Sigmoid colon (tissue), 7 donors: Measurements from ENCODE around the gene AGBL1. TPM values are rescaled to one million over a fixed set of nuclear protein-coding genes. Genes with fewer than 3 reads are reported as not detected.

Source experiments
- DNase-seq: peaks from one replicate; pipeline ENCODE4 v3.0.0-alpha.2; 2019
- H3K27ac ChIP-seq, 4 donors: fragments of 200-600 bp; sonication (generic); one replicate each; pipeline ENCODE4 v1.5.1; 2016 to 2019; ENCODE audit warnings: mild to moderate bottlenecking in 1 of 4
- H3K27me3 ChIP-seq, 3 donors: fragments of 200-600 bp; sonication (generic); one replicate each; pipeline ENCODE4 v1.5.1; 2019; ENCODE audit warnings: mild to moderate bottlenecking in 1 of 3
- H3K36me3 ChIP-seq, 4 donors: fragments of 200-600 bp; sonication (generic); one replicate each; pipeline ENCODE4 v1.5.1; 2016 to 2019
- H3K4me1 ChIP-seq, 4 donors: fragments of 200-600 bp; sonication (generic); one replicate each; pipeline ENCODE4 v1.5.1; 2017 to 2019
- H3K4me3 ChIP-seq, 4 donors: fragments of 200-600 bp; sonication (generic); one replicate each; pipeline ENCODE4 v1.5.1; 2017 to 2019; ENCODE audit warnings: mild to moderate bottlenecking in 2 of 4, moderate library complexity in 1 of 4
- H3K9me3 ChIP-seq, 4 donors: fragments of 200-600 bp in 3 of 4; sonication (generic) in 3 of 4; one replicate each; pipeline versions ENCODE4 v1.5.1 to v1.6.1; 2013 to 2019
- EP300 ChIP-seq, 4 donors: sonication (generic); formaldehyde crosslinking; IDR thresholded peaks; one replicate each; pipeline ENCODE4 v1.6.1; 2017; ENCODE audit warnings: antibody characterized with exemption in 4 of 4
- POLR2A ChIP-seq, 2 donors: fragments of 450-650 bp; IDR thresholded peaks; one replicate each; pipeline ENCODE4 v1.6.1; 2016; ENCODE audit warnings: antibody characterized with exemption in 2 of 2, mild to moderate bottlenecking in 2 of 2, moderate library complexity in 2 of 2
- POLR2AphosphoS5 ChIP-seq, 4 donors: sonication (generic); formaldehyde crosslinking; IDR thresholded peaks; one replicate each; pipeline ENCODE4 v1.6.1; 2017; ENCODE audit warnings: antibody characterized with exemption in 4 of 4
- whole genome bisulfite sequencing, 2 donors: extraction: QIAGEN DNeasy Blood & Tissue Kit; methylation state at CpG; one replicate each; pipeline ENCODE4 v1.1.7; 2013; 5-methylcytosine and 5-hydroxymethylcytosine counted together
- intact Hi-C: fragments of 100-400 bp; cut with DNase I; formaldehyde crosslinking; loops from one replicate; pipeline ENCODE4 v1.15.1; 2023
- polyA plus RNA-seq, 3 donors: library from polyadenylated mRNA; stranded (reverse); fragments of 200-250 nt; gene quantifications; one replicate each; pipeline ENCODE4 v1.2.3, GENCODE V29; 2013
- total RNA-seq, 4 donors: library from RNA; depleted of rRNA; stranded (reverse); fragments of >200 nt; gene quantifications; one replicate each; pipeline ENCODE4 v1.1.0, GENCODE V29; 2016
- TF ChIP-seq, protein P1 (sequence below), 4 experiments: fragments of 450-650 bp in 3 of 4; fragments of 200-600 bp in 1 of 4; IDR thresholded peaks; one replicate each; pipeline ENCODE4 v1.5.1; 2016 to 2019; ENCODE audit warnings: antibody characterized with exemption in 4 of 4, mild to moderate bottlenecking in 3 of 4, moderate library complexity in 2 of 4
- donor health status: healthy with polysubstance abuse.
- donor health status: Bipolar disorder and iron deficiency.
- donor health status: healthy.

Gene AGBL1
- total and polyA plus RNA-seq, 7 donors: 0.16 to 0.28 TPM; not detected in 5

DNA sequence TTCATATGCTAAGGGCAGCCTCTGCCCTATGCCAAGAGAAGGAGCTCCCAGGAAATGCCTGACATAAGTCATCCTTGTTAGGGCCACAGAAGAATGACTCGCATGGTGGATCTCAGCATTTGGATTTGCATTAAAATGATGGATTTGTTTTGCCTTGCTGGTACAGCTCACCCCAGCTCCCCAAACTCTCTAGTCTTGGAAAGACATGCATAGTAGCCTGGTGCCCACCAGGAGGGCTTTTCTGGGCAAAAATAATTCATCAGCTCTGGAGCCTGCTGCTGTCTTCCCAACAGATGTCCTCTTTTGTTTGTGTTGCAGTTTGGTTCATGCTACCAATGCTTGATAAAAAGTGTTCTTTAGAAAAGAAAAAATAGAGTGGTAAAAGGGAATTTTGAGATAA lies 833.0 kb downstream of the AGBL1 start:
- Histone ChIP-seq H3K27me3 (no peaks in the 10 kb centered on the region), H3K4me1 (no peaks in the 10 kb centered on the region), H3K9me3 (no peaks in the 10 kb centered on the region), H3K4me3 (no peak overlapping the region), H3K27ac (no peak overlapping the region), H3K36me3 (no peaks in the 10 kb centered on the region)
- 90 to 95% methylated on average over 1 of the region's 1 CpG for WGBS, 2 donors
- no peak for TF ChIP-seq POLR2A (IDR thresholded peaks at IDR 0.05)
- no peak for TF ChIP-seq POLR2AphosphoS5 (IDR thresholded peaks at IDR 0.05)
- TF ChIP-seq, protein P1, sequence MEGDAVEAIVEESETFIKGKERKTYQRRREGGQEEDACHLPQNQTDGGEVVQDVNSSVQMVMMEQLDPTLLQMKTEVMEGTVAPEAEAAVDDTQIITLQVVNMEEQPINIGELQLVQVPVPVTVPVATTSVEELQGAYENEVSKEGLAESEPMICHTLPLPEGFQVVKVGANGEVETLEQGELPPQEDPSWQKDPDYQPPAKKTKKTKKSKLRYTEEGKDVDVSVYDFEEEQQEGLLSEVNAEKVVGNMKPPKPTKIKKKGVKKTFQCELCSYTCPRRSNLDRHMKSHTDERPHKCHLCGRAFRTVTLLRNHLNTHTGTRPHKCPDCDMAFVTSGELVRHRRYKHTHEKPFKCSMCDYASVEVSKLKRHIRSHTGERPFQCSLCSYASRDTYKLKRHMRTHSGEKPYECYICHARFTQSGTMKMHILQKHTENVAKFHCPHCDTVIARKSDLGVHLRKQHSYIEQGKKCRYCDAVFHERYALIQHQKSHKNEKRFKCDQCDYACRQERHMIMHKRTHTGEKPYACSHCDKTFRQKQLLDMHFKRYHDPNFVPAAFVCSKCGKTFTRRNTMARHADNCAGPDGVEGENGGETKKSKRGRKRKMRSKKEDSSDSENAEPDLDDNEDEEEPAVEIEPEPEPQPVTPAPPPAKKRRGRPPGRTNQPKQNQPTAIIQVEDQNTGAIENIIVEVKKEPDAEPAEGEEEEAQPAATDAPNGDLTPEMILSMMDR (IDR thresholded peaks at IDR 0.05): no peak
- TF ChIP-seq EP300 (IDR thresholded peaks at IDR 0.05): no peak
- no peak for DNase-seq
- intact Hi-C loops: no loop called here

DNA sequence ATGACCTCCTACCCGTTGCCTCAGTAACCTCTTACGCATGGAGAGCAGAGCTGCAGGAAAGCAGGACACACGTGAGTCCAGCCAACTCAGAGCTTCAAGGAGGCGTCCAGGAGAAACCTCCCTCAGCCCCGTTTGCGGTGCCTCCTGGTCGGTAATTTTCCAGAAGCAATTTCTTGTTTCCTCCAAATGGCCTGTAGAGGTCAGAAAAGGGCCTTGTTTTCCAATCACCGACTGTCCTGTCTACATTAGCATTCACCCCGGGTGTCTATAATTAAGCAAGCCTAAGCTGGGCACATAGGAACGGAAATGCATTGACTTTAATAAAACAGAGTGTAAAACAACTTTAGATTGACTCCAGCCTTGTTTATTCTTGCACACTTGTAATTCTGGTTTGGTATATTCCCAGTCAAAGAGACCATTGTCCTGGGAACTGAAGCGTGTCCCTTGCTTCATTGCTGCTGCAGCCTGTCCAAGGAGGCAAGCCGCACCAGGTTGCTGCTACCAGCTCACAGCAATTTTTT lies 836.2 kb downstream of the AGBL1 start:
- Histone ChIP-seq H3K36me3 (no peaks in the 10 kb centered on the region), H3K4me1 (no peaks in the 10 kb centered on the region), H3K27ac (no peak overlapping the region), H3K9me3 (no peaks in the 10 kb centered on the region), H3K27me3 (no peaks in the 10 kb centered on the region), H3K4me3 (no peak overlapping the region)
- TF ChIP-seq POLR2A (IDR thresholded peaks at IDR 0.05): no peak
- TF ChIP-seq, protein P1 (IDR thresholded peaks at IDR 0.05): peak in 3 of 4 experiments; percentile 12 to 37 (median 15)
- no peak for DNase-seq
- intact Hi-C loops: no loop called here
- WGBS, 2 donors: 14 to 24% methylated on average over 12 of the region's 12 CpGs

DNA sequence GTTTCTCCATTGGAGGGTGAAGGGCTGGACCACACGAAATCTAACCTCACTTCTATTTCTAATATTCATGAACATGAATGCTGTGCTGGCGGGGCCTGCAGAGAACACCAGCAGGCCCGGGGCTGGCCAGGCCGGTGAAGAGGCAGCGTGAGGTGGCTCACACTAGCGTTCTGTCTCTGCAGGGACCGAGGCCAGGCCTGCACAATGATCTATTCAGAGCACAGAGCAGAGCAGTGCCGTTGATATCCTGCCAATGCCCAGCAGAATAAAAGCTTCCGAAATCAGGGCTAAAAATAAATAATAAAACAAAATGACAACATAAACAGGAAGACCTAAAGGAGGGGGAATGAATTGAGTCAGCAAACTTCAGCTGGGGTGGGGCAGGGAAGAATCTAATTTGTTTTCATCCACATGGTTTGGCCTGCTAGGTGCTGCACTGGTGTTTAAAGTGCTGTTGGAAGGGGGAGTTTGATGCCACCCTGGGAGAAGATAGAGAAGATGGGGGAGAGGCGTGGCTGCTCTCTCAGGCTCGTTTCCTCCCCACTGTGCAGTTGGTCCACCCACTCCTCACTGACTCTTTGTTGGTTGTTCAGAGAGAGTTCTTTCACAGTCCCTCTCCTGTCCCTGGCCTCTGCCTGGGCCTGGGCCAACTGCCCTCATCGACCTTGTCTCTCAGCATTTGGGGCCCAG lies 837.1 kb downstream of the AGBL1 start:
- Histone ChIP-seq H3K4me3 (no peak overlapping the region), H3K36me3 (no peaks in the 10 kb centered on the region), H3K27ac (no peak overlapping the region), H3K27me3 (no peaks in the 10 kb centered on the region), H3K9me3 (no peaks in the 10 kb centered on the region), H3K4me1 (no peaks in the 10 kb centered on the region)
- intact Hi-C loops: no loop called here
- peak; percentile 69 for DNase-seq
- 56 to 68% methylated on average over 12 of the region's 12 CpGs for WGBS, 2 donors
- no peak for TF ChIP-seq POLR2AphosphoS5 (IDR thresholded peaks at IDR 0.05)
- TF ChIP-seq POLR2A (IDR thresholded peaks at IDR 0.05): no peak
- TF ChIP-seq, protein P1 (IDR thresholded peaks at IDR 0.05): no peak
- no peak for TF ChIP-seq EP300 (IDR thresholded peaks at IDR 0.05)

DNA sequence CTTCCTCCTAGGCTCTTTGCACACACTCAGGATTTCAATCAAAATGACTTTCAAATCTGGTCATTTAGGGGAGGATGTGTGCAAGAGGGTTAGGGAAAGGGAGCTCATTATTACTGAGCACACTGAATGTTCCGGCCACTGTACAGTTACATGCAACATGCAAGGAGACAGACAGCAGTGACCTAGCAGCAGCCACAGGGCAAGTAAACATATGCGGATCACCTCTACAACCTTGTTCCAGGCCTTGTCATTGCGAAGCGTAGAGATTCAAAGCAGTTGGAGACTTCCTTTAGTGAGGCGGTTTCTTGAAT lies 837.6 kb downstream of the AGBL1 start:
- H3K9me3 ChIP-seq: no peaks in the 10 kb centered on the region
- WGBS, 2 donors: 93% methylated on average over 5 of the region's 5 CpGs
- DNase-seq: no peak
- H3K36me3 ChIP-seq: no peaks in the 10 kb centered on the region
- TF ChIP-seq EP300 (IDR thresholded peaks at IDR 0.05) (no peak), POLR2AphosphoS5 (IDR thresholded peaks at IDR 0.05) (no peak), POLR2A (IDR thresholded peaks at IDR 0.05) (no peak)
- TF ChIP-seq, protein P1 (IDR thresholded peaks at IDR 0.05): no peak
- no peak overlapping the region for H3K27ac ChIP-seq
- H3K4me1 ChIP-seq: no peaks in the 10 kb centered on the region
- no peak overlapping the region for H3K4me3 ChIP-seq
- H3K27me3 ChIP-seq: no peaks in the 10 kb centered on the region
- intact Hi-C loops: no loop called here

DNA sequence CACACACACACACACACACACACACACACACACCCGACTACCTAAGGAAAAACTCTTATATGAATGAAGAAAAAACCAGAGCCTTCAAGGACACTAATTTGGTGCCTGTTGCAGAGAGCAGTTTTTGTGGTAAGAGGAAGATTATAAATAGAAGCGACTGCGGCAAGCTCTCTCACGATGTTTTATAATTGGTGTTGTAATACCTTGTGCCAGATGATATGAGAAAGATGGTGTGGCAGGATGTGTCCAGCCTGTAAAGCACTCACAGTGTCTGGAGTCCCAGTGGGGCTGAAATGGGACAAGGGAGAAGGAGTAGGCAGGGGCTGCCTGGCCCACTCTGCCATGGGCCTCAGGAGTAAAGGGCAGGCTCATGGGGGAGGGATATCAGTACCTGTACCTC lies 839.9 kb downstream of the AGBL1 start:
- 54 to 72% methylated on average over 4 of the region's 4 CpGs for whole genome bisulfite sequencing, 2 donors
- H3K27ac ChIP-seq: no peak overlapping the region
- no peak overlapping the region for H3K4me3 ChIP-seq
- DNase-seq: no peak
- no peaks in the 10 kb centered on the region for H3K9me3 ChIP-seq
- no peaks in the 10 kb centered on the region for H3K27me3 ChIP-seq
- TF ChIP-seq POLR2AphosphoS5 (IDR thresholded peaks at IDR 0.05): no peak
- TF ChIP-seq EP300 (IDR thresholded peaks at IDR 0.05): no peak
- TF ChIP-seq, protein P1 (IDR thresholded peaks at IDR 0.05): no peak
- no peak for TF ChIP-seq POLR2A (IDR thresholded peaks at IDR 0.05)
- H3K4me1 ChIP-seq: no peaks in the 10 kb centered on the region
- no peaks in the 10 kb centered on the region for H3K36me3 ChIP-seq
- intact Hi-C loops: no loop called here
